HK-2 (cell line): ENCODE measurements around the gene ABCF3.
"Not testable (repeated sequence)": the region's sequence is repeated elsewhere in the genome, so short reads cannot be mapped to it uniquely, and the experiment has no call there.

ENCODE experiments used
- DNase-seq: peaks from one replicate; pipeline ENCODE4 v3.0.0-alpha.2; 2018; ENCODE audit not compliant: unreplicated experiment

The ABCF3 gene

GRCh38 chr3:184186184-184186901 lies at the start of gene ABCF3:
ABCF3 (plus strand) TSS chr3:184186199; CDS start chr3:184186208, 9 bp downstream.
- DNase-seq = no peak

GRCh38 chr3:184140436-184140835 lies 45.6 kb upstream of the ABCF3 start:
- DNase-seq = no peak

DNA sequence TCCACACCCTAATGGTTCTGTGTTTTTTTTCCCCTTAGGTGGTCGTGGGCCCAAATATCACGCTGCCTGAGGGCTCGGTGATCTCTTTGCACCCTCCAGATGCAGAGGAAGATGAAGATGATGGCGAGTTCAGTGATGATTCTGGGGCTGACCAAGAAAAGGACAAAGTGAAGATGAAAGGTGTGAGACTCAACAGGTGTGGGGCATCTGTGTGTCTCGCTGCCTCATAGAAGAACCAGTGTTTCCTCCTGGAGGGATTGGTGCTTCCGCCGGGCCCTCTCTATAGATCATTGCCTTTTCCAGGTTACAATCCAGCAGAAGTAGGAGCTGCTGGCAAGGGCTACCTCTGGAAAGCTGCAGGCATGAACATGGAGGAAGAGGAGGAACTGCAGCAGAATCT lies 43.8 kb upstream of the ABCF3 start:
- DNase-seq = no peak

GRCh38 chr3:184143327-184143726 lies 42.7 kb upstream of the ABCF3 start:
- DNase-seq = no peak

DNA sequence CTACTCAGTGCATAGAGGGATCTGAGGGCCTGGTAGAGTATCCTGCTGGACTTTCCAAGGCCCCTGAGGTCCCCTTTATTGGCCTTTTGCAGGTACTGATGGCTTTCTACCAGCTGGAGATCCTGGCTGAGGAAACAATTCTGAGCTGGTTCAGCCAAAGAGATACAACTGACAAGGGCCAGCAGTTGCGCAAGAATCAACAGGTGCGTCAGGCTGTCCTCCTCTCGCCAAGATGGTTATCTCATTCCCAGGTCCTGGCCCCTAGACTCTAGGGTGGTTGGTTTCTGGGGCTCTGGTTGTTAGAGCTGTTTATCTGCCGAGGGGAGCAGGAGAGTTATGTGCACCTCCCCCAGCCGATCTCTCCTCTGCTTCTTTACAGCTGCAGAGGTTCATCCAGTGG lies 41.5 kb upstream of the ABCF3 start:
- no peak for DNase-seq

DNA sequence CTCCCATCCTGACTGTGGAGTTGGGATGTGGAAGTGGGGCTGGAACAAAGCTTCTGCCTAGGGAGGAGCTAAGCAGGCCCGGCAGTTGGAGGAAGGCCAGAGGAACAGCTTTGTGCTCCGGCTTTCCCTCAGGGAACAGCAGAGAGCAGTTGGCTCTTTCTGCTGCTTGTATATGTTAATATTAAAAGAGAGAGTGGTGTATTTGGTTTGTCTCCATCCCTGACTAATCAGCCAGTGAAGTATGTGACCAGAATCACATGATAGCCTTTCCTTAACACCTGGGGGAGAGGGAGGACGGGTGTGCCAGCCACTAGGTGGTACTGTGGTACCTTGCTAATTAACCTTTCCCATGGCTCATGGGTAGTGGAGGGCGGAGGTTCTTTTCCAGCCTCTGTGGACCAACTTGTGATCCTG lies 40.9 kb upstream of the ABCF3 start:
- peak; percentile 75 for DNase-seq

- DNase-seq = no peak
Measured at GRCh38 chr3:184145751-184146270, 40.2 kb upstream of the ABCF3 start.

- no peak for DNase-seq
Measured at GRCh38 chr3:184148076-184148475, 37.9 kb upstream of the ABCF3 start.

- no peak for DNase-seq
Measured at GRCh38 chr3:184149123-184149522, 36.9 kb upstream of the ABCF3 start.

- DNase-seq = not testable (repeated sequence)
Measured at GRCh38 chr3:184149770-184150169, 36.2 kb upstream of the ABCF3 start.

DNA sequence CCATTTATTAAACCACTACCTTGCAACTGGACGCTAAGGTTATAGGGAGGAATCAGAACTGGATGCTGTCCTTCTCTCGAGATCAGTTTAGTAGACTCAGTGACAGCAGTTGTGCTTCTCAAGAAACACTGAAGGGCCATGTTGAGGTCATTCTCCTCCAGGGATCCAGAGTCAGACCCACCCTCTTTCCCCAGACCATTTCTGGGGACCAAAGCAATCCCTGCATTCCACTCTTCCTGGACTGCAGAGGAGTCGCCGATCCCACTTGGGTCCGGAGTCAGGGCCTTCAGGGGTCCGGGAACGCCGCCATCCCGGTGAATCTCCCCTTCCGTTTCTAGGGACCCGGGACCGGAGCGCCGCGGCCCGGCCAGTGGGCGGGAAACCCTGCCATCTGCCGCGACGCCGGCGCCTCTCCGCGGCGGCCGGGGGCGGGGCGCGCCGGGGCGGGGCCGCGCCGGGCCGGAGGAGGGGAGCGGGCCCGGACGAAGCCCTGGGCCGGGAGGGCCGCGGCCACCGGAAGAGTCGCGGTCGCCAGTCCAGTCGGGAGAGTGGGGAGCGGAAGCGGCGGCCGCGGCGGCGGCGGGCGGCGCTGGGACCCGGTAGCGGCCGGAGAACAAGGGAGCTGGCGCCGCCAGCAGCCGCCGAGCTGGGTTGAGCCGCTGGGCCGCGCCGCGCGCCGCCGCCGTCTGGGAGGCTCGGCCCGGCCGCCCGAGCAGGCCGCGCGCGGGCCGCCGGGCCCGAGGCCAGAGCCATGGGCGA lies 30.9 kb upstream of the ABCF3 start, which contains the start of gene DVL3:
DVL3 (plus strand) TSS at position 493 of the 759 bp plus-strand sequence; CDS start at position 752, 259 bp downstream.
- DNase-seq = peak; percentile 63

- DNase-seq = peak; percentile 59
Measured at GRCh38 chr3:184155644-184156521, 30.1 kb upstream of the ABCF3 start.

DNA sequence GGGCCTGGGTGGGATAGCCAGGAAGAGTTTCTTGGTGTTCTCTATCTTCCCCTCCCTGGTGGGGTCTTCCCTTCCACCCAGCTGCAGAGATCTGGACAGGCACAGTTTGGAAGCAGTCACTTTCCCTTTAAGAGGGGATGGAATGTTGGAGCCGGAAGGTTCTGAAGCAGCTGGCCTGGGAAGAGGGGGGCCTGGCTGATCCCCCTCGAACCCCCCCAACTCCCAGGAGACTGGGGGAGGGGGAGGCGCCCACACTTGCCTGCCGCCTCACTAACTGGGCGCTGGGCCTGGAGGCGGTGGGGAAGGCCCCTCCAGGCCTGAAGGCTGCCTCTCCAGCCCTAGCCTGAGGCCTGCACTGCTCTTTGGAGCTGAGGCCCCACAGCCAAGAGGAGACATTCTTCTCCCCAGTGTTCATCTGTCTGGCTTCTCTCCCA lies 29.5 kb upstream of the ABCF3 start:
- DNase-seq = peak; percentile 29

- no peak for DNase-seq
Measured at GRCh38 chr3:184157206-184157605, 28.8 kb upstream of the ABCF3 start.

GRCh38 chr3:184158404-184158803 lies 27.6 kb upstream of the ABCF3 start:
- DNase-seq = no peak

GRCh38 chr3:184160456-184160855 lies 25.5 kb upstream of the ABCF3 start:
- no peak for DNase-seq

GRCh38 chr3:184162571-184163070 lies 23.4 kb upstream of the ABCF3 start:
- not testable (repeated sequence) for DNase-seq

DNA sequence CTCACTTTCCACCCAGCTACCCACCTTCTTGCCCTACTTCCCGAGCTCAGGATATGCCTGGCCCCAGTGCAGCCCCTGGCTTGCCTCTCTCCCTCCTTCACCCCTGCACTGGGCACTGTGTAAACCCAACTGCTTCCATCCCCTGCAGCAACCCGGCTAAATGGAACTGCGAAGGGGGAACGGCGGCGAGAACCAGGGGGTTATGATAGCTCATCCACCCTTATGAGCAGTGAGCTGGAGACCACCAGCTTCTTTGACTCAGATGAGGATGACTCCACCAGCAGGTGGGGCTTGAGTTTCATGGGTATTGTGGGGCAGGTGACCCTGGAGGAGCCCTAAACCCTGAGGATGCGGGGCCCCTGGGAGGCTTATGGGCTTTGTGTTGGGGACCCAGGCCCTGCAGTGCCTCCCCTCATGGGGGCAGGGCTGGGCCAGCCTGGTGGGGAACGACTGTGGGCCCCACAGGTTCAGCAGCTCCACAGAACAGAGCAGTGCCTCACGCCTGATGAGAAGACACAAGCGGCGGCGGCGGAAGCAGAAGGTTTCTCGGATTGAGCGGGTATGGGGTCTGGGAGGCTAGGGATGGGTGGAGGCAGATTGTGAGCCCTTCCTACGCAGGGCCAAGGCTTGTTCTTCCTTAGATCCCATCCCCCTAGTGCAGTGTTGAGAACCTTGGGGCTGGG lies 21.2 kb upstream of the ABCF3 start:
- DNase-seq = no peak

DNA sequence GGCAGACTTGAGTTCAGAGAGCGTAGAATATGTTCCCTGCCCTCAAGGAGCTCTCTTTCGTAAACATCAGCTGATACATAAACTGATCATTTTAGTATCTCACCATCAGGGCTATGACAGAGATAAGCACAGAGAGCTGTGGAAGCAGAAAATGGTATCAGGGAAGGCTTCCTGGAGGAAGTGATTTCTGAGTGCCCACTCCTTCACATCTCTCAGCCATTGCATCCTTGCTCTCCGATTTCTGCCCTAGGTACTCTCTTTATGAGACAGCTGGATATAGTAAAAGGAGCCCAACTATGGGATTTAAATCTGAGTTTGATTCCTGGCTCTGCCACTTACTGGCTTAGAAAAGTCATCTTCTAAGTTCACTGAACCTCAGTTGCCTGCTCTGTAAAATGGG lies 20.5 kb upstream of the ABCF3 start:
- DNase-seq = no peak

- DNase-seq = no peak
Measured at GRCh38 chr3:184166671-184167070, 19.3 kb upstream of the ABCF3 start.

GRCh38 chr3:184167786-184168185 lies 18.2 kb upstream of the ABCF3 start:
- no peak for DNase-seq
